ENCODE results near the gene SLC22A16.
"Not testable (repeated sequence)": the region's sequence is repeated elsewhere in the genome, so short reads cannot be mapped to it uniquely, and the experiment has no call there.

SLC22A16 gene
- total RNA-seq, result 0 reads per million in 2 donors

GRCh38 chr6:110476046-110476849 is at the start of gene SLC22A16:
Gene SLC22A16 (minus strand): TSS chr6:110476613. CDS start chr6:110476574, 39 bp downstream.
- DNase-seq, result no peak

DNA sequence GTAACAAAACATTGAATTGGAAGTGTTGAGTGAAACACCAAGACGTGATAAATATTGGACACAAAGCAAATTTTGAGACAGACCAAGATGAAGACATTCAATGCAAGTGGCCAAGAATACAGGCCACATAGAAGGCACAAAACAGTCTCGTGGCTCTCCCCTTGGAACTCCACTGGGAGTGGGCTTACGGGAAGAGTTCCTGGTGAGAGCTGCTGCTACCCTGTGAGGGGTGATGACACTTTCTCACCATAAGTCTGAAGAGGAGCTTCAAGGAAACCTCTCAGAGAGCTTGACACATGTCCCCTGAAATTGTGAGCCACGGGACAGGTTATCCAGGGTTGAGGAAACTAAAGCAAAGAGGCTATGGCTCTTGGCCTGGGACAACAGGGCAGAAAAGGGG is 48.6 kb upstream of the SLC22A16 start:
- DNase-seq, result no peak

DNA sequence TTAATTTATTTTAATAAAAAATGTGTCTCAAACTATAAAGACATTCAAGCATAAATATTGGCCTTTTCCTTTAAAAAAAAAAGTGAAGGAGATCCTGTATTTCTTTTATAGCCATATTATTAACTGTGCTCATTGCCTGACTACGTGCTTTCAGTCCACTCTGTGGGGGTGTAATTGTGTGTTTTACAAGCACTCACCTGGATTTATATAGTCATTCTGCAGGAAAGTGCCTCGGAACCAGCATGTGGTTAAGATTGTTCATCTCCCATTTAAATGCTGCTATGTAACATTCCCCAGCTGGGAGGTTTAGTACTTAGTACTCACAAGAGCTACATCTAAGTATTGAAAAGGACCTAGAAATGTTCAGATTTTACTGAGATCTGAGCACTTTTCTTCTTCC is 47.9 kb upstream of the SLC22A16 start:
- DNase-seq, result no peak

DNA sequence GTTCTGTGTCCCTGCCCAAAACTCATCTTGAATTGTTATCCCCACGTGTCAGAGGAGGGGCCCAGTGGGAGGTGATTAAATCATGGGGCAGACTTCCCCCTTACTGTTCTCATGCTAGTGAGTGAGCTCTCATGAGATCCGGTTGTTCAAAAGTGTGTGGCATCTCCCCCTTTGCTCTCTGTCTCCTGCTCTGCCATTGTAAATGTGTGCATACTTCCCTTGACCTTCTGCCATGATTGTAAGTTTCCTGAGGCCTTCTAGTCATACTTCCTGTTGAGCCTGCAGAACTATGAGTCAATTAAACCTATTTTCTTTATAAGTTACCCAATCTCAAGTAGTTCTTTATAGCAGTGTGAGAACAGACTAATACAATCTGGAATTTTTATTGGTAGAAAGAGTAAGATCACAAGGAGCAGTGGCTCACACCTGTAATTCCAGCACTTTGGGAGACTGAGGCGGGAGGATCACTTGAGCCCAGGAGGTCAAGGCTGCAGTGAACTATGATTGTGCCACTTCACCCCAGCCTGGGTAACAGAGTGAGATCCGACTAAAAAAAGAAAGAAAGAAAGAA is 47.1 kb upstream of the SLC22A16 start:
- DNase-seq, result no peak

DNA sequence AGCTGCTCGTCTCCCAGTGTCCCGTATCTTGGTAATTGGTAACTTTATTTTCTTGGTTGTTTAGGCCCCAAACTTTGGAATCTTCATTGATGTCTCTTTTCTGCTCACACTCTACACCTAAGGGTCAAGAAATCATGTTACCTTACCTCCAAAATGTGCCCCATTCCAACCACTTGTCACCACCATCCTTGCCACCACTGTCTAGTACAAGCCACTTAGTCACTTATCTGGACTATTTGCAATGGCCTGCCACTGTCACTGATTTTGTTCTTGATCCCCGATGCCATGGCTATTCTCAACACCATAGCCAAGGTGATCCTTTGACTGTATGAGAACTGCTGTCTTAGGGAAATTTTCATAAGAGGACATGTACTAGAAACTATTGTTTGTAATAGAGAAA is 46.0 kb upstream of the SLC22A16 start:
- no peak for DNase-seq

DNA sequence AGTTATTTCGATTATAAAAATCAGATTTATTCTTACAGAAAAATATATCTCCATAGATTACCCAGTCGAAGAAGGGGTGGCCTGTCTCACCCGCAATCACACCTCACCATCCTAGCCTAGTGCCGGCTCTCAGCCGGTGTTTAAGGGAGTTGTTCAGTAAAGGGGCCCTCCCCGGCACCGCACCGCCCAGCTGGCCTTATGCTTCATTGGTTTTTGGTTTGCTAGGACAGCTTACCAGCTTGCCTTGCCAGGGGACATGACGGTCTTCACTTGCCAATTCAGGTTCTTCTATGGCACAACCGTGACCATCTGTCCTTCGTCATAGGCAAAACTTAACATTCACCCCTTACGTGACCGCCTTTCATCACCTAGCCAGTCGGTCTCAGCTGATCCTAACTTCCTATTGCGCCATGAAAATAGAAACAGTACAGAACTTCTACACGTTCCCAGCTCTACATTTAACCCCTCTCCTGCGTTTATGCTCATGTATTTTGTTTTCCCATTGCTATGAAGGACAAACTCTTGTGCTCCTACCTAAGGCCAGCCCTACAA is 44.7 kb upstream of the SLC22A16 start:
- no peak for DNase-seq

DNA sequence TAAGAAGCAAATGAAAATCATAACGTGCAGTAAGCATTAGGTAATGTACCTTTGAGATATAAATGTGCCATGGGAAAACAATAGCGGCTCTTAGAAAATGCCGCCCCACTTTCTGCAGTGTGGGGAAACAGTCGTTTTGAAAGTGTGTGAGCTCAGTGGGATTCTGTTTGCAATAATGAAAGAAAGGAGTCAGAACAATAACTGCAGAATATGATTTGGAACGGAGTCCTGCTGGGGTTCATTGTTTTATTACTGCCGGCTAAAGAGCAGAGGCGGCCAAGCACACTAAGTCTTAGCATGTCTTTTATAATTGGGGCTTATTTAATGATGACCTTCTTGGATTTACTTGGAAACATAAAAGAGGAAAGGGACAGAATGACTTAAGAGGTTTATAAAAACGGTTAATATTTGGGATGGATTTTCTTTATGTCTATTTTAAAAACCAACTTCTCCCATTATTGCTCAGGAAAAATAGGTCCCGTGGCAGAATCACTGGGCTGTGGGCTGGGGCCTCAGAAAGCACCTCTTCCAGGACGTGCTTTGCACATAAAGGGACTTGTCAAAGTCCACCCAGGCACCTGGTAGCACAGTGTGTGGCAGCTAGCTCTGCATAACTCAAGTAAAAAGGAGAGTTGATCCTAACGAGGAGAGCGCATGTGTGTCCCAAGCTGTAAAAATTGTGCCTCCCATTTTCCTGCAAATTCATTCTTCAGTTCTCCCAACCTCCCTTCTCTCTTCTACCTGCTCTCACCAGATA is 44.0 kb upstream of the SLC22A16 start:
- DNase-seq, result no peak

GRCh38 chr6:110517601-110518281 is 41.3 kb upstream of the SLC22A16 start:
- DNase-seq, result no peak

- no peak for DNase-seq
Measured at GRCh38 chr6:110517034-110517433, 40.6 kb upstream of the SLC22A16 start.

DNA sequence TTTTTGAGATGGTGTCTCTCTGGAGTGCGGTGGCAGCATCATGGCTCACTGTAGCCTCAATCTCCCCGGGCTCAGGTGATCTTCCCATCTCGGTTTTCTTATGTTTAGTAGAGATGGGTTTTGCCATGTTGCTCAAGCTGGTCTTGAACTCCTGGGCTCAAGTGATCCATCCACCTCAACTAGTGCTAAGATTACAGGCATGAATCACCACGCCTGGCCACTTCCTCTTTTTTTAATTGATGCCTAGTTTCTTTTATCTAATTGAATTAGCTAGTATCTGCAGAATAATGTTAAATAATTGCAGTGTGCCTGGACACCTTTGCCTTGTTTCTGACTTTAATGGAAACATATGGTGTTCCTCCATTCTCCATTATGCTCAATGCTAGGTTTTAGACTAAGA is 38.4 kb upstream of the SLC22A16 start:
- no peak for DNase-seq

DNA sequence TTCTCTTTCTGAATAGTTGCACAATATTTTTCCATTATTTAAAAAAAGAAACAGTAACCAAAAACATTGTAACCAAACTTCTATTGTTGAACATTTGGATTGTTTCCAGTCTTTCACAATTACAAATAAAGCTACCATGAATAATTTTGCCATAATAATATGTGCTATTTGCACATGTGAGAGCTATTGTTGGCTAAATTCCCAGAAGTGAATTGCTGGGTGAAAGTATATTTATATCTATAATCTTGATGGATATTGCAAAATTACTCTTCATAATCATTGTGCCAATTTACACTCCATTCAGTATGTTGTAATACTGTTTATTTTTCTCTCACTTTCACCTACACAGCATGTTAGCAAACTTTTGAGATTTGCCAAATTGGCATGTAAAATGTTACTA is 36.6 kb upstream of the SLC22A16 start:
- no peak for DNase-seq

- not testable (repeated sequence) for DNase-seq
Measured at GRCh38 chr6:110512549-110512948, 36.1 kb upstream of the SLC22A16 start.

DNA sequence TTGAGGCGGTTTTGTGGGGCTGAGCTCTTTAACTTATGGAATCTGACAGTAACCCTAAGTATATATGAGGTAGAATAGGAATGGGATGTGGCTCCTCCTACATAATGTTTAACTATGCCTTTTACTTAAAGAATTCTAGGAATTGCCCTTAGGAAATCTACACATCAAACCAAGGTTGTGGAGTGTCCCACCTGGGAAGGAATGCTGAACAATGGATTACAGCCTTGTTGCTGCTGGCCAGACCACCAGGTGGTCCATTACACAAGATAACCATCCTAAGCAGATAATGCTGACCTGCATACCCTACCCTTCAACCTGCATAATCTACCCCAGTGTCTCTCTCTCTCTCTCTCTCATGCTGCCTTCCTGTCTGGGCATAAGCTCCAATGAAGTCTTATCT is 35.0 kb upstream of the SLC22A16 start:
- no peak for DNase-seq

DNA sequence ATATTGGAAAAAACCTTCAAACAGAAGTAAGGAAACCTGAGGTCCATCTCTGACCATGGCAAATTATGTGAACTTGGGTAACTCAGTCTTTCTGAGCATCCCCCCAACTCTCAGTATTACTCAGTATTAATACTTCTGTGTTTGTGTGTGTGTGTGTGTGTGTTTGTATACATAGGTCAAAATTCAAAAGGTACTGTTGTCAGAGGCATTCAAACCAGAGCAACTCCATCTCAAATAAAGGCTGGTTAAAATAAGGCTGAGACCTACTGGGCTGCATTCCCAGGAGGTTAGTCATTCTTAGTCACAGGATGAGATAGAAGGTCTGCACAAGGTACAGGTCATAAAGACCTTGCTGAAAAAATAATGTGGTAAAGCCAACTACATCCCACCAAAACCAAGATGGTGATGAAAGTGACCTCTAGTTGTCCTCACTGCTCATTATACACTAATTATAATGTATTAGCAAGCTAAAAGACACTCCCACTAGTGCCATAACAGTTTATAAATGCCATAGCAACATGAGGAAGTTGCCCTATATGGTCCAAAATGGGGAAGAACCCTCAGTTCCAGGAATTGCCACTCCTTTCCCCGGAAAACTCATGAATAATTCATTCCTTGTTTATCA is 33.3 kb upstream of the SLC22A16 start:
- no peak for DNase-seq

- DNase-seq, result not testable (repeated sequence)
Measured at GRCh38 chr6:110504891-110505290, 28.5 kb upstream of the SLC22A16 start.

DNA sequence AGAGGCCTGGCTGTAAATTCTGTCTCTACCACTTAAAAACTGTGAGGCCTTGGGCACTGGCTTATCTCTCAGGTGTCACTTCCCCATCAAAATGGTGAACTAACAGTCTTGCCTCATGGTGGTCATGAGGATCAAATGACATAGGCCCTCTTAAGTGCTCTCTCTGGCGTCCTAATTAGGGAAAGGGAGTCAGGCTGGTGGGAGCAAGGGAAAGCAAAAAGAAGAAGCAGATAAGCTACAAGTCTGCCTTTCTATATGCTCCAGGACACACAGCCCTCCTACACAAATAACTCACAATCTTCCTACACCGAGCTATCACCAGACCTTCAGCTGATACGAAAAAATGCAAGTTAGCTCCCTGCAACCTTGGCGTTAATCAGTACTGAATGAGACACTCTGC is 19.5 kb upstream of the SLC22A16 start:
- DNase-seq, result no peak

DNA sequence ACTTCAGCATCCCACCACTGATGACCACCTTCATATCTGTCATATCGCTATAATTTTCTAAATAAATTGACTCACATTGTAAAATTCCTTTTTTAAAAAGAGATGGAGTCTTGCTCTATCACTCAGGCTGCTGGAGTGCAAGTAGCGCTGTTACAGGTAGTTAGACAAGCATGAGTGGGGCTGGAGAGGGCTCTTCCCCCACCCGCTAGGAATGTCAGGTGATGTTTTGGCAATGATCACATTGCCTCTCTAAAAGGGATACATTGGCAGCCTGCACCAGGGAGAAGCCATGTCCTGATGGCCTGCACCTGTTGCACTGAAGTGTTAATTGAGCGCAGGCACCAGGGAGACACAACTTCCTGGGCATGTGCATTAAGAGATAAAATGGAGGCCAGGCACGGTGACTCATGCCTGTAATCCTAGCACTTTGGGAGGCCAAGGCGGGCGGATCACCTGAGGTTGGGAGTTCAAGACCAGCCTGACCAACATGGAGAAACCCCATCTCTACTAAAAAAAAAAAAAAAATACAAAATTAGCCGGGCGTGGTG is 16.9 kb upstream of the SLC22A16 start:
- DNase-seq, result no peak

DNA sequence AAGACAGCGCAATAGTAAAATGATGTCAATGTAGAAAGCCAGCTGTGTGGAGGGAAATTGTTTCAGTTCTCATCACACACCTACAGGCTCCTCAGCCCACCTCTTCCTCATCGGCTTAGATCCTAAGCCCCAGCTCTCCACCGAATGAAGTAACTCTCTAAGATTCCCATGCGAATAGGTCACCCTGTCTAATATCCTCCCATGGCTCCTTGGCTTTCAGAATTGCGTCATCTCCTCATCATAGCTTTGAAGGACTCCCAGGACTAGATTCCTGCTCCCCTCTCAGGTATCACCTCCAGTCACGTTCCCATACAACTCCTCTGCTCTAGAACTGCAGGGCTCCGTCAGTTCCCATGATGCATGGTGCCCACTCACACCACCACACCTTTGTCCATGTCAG is 16.2 kb upstream of the SLC22A16 start:
- DNase-seq, result no peak

DNA sequence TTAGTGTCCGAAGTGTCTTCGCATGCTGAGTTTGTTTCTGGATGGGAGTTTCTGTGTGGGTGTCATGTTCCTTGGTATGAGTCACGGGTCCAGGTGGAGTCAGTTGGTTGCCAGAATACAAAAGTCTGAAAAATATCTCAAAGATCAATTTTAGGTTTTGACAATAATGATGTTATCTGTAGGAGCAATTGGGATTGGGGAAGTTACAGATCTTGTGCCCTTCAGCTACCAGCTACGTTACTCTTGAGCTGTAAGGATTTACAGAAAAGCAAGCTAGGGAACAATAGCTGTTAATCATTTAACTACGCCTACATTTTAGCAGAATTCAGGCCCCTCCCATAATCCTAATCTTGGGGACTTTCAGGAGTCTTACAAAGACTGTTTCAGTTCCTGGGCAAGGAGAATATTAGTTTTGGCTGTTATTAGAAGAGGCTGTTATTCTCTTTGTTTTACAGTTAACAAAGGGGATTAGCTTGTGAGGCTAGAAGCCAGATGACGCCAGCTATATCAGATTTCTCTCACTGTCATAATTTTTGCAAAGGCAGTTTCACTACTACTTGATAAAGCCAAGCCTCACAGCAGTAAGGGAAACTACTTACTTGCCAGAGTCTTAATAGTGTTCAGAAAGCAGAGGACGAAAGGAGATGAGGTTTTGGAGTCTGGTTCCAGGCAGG is 15.4 kb upstream of the SLC22A16 start:
- no peak for DNase-seq

GRCh38 chr6:110491299-110491643 is 14.9 kb upstream of the SLC22A16 start:
- DNase-seq, result no peak

DNA sequence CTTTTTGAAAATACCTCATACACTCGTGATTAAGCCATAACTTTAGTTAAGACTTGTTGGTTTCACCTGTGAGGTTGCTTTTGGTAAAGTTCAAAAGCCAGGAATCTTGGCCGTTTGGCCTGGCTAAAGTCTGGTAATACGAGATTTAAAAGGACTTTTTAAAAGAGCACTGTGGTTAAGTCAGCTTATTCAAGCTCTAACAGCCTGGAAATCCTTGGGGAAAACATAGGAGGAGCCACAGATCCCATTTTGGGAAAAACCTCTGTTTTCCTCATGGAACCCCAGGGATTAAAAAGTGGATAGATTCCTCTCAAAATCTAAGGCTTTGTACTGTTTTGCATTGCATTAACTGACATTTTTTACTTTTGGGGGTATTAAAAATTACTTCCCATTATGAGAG is 13.7 kb upstream of the SLC22A16 start:
- no peak for DNase-seq
